HuH-7.5 (cell line): ENCODE results near the gene SMYD4.
"Not testable (repeated sequence)": the region's sequence is repeated elsewhere in the genome, so short reads cannot be mapped to it uniquely, and the experiment has no call there.

Experiments used
- DNase-seq: peaks from one replicate; pipeline ENCODE4 v3.0.0; 2011; ENCODE audit warnings: low spot score

SMYD4 gene, protein sequence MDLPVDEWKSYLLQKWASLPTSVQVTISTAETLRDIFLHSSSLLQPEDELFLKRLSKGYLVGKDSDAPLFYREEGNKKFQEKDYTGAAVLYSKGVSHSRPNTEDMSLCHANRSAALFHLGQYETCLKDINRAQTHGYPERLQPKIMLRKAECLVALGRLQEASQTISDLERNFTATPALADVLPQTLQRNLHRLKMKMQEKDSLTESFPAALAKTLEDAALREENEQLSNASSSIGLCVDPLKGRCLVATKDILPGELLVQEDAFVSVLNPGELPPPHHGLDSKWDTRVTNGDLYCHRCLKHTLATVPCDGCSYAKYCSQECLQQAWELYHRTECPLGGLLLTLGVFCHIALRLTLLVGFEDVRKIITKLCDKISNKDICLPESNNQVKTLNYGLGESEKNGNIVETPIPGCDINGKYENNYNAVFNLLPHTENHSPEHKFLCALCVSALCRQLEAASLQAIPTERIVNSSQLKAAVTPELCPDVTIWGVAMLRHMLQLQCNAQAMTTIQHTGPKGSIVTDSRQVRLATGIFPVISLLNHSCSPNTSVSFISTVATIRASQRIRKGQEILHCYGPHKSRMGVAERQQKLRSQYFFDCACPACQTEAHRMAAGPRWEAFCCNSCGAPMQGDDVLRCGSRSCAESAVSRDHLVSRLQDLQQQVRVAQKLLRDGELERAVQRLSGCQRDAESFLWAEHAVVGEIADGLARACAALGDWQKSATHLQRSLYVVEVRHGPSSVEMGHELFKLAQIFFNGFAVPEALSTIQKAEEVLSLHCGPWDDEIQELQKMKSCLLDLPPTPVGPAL

DNA sequence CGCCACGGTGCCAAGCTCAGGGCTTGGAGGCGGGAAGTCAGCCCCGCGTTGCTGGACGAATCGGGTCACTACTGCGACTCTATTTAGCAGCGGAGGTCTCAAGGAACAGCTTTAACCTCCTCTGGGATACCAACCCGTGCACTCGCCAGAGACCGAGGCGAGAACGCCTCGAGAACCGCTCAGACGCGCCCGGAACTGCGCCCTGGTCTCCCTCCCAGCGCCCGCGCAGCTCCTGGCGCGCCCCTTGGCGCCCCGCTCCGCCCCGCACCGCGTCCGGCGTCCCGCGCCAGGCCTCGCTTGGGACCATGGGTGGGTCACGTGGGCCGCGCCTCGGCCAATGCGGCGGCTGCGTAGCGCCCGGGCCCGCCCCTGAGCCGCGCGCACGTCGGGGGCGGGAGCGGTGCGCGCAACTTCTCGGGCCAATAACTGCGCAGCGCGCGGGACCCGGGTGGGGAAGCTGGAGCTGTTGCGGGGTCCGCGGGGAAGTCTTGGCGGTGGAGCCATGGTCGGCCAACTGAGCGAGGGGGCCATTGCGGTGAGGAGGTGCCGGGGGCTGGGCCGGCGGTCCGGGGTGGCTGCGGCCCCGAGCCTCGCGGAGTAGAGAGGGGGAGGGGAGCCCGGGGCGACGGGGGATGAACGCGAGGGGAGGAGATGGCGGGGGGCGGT, at the start of gene SMYD4, which contains the start of gene RPA1:
Gene SMYD4 (minus strand): TSS at position 311 of the 666 bp plus-strand sequence. CDS start 1,908 bp downstream, outside the sequence.
Gene RPA1 (plus strand): TSS at position 414 of the 666 bp plus-strand sequence. CDS start 89 bp downstream, at position 503.
- peak; percentile 90 for DNase-seq

DNA sequence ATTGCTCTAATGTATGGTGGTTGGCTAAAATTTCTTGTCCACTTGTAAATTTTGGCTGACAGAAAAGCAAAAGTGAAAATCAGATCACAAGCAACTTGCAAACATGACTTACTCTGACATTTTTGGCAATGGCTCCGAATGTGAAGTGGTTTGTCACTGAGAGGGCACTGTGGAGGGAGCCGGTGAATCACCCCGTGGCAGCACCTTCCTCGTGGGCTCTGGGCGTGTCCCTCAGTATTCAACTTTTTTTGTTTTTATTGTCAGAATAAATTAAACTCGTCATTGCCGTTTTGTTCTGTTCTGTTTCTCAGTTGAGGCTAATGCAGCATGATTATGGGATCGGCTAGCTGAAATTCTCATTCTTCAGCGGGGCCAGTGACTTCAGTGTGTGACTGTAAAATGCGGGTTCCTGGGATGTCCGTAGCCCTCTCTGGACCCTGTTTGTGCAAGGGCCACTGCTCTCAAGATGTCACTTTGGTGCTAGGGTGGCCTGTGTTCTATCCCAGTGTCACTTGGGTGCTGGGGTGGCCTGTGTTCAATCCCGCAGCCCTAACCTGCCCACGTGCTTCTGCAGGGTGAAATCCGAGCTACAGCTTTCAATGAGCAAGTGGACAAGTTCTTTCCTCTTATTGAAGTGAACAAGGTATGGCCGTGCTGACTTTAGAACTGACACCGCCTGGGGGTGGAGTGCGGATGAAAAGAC, 48.9 kb upstream of the SMYD4 start:
- no peak for DNase-seq

DNA sequence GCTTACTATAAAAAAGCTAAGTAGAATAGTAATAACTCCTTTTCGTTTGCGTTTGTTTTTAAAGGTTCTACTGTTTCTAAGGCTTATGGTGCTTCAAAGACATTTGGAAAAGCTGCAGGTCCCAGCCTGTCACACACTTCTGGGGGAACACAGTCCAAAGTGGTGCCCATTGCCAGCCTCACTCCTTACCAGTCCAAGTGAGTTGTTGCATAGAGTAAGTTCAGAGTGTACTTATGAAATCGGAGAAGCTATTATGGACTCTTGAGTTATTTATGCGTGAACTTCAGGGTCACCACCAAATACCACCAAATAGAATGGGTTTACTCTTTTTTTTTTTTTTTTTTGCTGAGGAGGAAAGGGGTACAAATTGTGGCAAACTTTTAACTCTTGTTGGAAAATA, 45.9 kb upstream of the SMYD4 start:
- DNase-seq, result no peak

DNA sequence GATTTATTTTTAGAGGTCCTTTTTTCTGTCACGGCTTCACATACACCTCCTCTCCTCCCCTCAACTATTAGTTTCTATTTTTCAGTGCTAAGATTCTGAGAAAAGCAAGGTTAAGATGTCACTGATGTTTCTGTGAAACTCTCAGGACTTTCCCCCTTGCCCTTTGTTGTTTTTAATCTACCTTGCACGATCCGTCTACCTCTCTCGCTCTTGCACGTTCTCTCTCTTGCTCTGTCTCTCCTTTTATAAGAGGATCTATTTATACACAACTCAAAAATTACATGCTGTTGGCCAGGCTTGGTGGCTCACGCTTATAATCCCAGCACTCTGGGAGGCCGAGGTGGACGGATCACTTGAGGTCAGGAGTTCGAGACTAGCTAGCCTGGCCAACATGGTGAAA, 43.7 kb upstream of the SMYD4 start:
- no peak for DNase-seq

DNA sequence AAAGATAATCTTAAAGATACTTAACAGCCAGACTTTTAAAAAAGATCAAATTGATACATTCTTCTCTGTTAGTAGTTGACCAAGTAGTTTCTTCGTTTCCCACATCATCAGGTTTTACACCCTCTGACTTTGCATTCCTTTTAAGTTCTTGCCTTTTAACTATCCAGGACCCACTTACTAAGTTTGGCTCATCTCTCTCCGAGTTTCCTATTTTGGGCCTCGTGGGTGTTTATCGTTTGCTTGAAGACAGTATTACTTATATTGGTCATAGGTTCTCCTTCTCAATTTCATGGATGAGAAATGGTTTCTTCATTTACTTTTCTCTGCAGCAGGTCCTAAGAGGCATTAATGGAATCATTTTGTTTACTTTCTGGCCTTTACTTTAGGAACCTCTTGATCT, 43.3 kb upstream of the SMYD4 start:
- no peak for DNase-seq

DNA sequence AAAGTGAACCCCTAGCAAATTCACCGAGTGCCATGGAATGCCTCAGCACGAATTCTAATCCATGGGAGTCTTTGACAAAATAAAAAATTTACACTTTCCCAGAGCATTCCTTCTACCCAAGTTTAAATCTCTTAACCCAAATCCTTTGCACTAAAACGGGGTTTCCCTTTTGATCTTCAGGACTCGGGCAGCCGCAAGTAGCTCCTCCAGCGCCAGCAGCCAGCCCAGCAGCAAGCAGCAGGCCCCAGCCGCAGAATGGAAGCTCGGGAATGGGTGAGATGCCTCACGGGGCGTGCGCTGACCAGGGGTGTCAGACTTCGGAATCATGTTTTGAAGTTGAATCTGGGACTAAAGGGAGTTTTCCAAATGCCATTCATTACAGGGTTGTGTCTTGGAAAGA, 42.6 kb upstream of the SMYD4 start:
- no peak for DNase-seq

DNA sequence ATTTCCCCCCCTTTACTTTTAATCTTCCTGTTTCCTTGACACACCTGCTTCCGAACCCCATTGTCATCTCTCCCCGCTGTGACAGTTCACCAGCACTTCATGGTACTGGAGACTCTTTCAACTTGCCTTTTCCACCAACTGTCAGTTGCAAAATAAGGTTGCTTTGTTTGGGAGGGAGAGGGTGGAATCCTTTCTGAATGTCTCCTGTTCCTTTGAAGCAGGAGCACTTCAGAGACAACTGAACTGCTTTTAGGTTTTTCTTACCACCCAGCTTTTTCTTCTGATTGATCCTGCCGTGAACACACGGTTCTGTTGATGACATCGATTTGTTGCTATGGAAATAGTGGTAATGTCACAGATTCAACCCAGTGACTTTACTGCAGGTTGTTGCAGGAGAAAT, 42.1 kb upstream of the SMYD4 start:
- DNase-seq, result no peak

DNA sequence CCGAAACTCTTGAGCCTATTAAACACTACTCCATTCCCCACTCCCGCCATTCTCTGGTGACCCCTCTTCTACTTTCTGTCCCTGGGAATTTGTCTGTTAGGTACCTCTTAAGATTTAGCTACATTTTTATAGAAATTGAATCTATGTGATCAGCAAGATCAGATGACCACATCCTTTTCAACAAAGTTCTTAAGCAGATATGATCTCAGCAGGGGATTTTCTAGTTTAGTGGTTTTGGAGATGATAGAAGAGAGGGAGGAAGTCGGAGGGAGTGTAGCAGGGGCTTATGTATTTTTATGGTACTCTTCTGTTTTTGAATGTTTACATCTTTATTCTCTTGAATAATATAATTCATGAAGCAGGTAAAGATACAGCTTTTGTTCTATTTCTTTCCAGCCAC, 40.9 kb upstream of the SMYD4 start:
- DNase-seq, result no peak

DNA sequence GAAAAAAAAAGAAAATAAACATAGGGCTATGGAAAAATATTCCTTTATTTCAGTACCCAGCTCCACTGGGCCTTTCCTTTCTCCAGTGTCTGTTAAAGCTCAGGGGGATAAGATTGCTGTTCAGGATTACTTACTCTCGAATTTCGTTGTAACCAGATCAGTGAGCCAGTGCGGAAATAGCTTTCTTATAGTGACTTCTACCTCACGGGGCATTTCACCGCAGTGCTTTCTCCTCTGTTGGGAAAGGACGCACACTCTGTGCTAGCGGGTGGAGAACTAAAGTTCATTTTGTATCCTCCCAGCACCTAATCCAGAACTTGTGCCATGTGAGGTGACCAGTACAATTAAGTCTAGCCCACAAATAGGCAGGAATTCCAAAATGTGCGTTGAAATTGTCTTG, 38.4 kb upstream of the SMYD4 start:
- DNase-seq, result no peak

DNA sequence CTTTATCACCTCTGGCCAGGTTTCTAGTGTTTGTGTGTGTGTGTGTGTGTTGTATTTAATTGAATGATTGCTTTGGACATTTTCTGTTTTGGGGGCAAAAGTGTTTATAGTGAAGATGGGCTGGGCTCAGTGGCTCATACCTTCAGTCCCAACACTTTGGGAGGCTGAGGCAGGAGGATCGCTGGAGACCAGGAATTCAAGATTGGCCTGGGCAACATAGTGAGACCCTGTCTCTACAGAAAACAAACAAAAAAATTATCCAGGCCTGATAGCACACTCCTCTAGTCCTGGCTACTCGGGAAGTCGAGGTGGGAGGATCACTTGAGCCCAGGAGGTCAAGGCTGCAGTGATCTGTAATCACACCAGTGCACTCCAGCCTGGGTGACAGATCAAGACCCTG, 37.6 kb upstream of the SMYD4 start:
- no peak for DNase-seq

DNA sequence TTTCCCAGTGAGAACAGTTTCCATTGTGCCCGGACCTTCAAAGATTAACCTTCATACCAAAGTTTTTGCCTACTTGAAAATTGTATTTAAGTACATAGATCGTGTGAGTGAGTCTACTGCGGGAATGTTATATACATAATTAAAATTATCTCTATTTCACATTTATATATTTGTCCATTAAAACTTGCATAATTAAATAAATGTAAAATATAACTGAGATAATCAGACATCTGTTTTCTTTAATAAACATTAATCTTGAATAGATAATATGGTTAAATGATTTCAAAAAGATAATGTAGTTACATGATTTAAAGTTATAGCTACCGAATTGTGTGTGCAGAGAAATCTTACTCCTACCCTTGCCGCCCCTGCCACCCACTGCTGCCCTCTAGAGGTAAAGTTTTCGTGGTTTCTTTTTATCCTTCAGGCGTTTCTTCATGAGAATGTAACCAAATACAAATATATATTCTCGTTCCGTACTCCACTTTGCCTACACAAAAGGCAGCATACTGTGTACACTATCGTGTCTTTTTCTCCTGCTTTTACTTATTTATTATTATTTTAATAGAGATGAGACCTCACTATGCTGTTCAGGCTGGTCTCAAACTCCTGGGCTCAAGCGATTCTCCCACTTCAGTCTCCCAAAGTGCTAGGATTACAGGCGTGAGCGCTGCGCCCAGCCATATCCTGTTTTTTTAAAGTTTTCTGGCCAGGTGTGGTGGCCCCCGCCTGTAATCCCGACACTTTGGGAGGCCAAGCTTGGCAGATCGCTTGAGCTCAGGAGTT, 35.7 kb upstream of the SMYD4 start:
- peak; percentile 51 for DNase-seq

DNA sequence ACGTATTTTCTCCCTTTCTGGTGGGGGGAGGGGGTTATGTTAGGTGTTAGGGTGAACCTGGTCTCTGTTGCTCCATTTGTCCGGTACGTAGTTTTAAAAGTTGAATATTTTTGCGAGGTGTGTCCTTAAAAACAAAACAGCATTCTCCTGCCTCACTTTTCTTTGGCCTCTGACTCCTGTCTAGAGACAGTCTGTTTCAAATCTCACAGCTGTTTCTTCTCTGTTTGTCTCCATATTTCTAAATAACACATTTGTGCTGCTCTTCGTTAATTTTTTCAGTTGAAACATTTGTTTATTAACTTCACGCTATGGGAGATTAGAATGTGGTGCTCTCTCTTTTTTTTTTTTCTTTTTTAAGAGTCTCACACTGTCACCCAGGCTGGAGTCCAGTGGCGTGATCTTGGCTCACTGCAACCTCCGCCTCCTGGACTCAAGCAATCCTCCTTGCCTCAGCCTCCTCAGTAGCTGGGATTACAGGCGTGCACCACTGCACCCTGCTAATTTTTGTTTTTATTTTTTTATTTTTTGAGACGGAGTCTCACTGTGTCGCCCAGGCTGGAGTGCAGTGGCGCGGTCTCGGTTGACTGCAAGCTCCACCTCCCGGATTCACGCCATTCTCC, 31.8 kb upstream of the SMYD4 start:
- DNase-seq, result no peak

DNA sequence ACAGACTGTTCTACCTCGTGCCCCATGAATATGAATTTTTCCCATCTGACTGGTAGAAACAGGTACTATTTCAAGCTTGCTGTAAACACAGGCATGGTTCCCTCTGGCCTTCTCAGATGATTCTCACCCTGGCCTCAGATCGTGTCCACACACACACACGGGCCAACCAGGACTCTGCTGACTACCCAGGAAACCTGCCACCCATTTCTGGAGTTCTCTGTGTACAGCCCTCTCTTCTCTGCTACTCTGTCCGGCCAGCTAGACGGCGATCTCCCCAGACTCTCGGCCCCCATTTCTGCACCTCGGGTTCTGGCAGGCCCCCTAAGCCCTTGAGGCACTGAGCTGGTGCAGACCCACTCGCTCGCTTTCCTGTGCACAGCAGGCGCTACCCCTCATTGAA, 31.3 kb upstream of the SMYD4 start:
- DNase-seq, result no peak

DNA sequence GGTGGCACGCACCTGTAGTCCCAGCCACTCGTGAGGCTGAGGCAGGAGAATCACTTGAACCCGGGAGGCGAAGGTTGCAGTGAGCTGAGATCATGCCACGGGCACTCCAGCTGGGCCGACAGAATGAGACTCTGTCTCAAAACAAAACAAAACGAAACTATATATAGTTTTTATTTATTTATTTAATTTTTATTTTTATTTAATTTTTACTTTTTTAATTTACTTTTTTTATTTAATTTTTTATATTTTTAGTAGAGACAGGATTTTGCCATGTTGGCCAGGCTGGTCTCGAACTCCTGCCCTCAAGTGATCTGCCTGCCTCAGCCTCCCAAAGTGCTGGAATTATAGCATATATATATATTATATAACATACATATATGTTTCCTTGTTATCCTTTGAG, 26.8 kb upstream of the SMYD4 start:
- not testable (repeated sequence) for DNase-seq

DNA sequence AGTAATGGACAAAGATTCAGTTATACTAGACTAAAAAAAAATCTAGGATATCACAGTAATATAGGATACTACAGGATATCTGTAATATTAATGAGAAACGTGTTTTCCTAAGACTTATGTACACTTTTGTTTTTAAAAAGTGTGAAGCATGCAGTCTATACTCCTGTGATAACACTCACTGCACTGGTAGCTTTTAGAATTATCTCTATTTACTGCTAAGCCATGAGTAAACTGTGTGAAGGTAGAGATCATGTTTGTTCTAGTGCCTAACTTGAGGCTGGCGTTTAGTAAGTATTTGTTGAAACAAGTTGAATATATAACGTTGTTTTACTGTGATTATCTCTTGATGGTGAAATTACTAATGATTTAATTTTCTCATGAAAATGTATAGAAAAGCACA, 24.0 kb upstream of the SMYD4 start:
- no peak for DNase-seq

DNA sequence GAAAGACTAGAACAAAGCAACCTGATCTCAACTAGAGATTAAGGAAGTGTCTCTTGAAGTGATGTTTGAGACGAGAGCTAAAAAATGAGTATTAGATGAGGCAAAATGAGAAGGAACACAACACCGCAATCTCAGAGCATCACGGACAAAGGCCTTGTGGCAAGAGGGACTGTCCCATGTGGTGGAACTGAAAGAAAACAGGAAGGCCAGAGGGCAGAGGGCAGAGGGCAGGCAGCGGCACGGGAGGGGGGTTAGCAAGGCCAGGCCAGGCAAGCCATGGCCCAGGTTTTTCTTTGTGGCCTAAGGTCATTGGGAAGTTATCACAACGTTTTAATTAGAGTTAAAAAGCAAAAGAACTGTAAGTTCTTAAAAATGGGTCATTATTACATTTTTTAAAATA, 22.6 kb upstream of the SMYD4 start:
- no peak for DNase-seq

DNA sequence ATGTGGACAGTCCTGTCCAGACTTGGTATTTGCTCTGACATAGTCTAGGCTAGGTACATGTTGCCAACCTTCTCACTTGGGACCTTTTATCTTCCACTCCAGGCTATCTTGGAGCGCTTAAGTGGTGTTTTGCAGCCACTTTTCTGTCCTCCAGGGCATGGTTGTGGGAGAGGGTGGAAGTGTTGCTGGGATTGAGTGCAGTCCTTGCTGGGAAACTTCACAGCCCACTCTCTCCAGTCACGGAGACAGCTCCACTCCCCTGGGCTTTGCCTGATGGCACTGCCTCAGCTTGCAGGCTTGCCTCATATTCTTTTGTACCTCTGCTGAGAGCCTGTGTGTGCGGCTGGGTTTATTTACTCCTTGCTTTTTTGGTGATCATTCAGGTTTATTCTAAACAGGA, 17.5 kb upstream of the SMYD4 start:
- no peak for DNase-seq

DNA sequence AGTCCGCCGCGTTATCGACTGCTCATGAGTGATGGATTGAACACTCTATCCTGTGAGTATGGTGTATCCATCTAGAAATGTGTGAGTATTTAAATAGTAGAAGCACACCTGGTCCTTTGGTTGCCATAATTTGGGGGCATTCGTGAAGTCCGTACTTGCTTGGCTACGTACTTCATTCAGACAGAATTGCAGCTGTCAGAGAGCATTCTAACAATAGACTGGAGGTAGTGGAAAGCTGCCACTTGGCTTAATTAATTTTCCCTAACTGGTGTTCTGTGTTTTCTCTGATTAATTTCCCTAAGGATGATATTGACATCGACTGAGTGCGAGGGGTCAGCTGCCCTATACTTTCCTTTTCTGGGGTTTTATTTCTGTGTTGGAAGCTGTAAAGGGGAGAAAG, 14.2 kb upstream of the SMYD4 start:
- no peak for DNase-seq

DNA sequence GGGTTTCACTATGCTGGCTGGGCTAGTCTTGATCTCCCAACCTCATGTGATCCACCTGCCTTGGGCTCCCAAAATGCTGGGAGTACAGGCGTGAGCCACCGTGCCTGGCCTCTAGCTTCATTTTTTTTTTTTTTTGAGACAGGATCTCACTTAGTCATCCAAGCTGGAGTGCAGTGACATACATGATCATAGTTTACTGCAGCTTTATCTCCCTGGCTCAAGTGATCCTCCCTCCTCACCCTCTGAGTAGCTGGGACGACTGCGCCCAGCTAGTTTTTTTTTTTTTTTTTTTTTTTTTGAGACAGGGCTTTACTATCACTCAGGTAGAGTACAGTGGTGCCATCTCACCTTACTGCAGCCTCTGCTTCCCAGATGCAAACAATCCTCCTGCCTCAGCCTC, 9.8 kb upstream of the SMYD4 start:
- no peak for DNase-seq

DNA sequence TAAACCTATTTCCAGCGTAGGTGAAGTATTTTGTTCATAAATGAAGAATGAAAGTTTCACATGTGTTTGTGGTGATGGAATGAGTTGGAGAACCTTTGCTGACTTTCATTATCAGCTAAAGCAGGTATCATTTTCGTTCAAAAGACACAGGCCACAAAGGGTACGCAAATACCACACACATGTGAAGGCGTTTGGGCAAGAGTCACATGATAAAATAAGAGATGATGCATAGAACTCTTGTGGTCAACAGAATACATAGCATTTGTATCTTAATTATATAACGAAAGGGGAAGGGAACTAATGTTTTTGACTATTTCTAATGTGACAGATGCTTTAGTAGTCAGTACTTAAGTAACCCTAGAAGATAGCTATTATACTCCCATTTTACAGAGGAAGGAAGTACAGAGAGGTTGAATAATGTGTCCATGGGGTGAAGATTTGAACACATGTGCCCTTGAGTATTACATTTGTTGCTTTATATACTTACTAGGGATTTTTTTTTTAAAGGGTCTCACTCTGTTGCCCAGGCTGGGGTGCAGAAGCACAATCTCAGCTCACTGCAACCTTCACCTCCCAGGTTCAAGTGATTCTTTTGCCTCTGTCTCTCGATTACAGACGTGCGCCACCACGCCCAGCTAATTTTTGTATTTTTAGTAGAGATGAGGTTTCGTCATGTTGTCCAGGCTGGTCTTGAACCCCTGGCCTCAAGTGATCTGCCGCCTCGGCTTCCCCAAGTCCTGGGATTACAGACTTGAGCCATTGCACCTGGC, 4.9 kb upstream of the SMYD4 start:
- DNase-seq, result no peak
